Lung (tissue), 12 donors: ENCODE measurements around the gene VAMP5. TPM values are rescaled to one million over a fixed set of nuclear protein-coding genes. Genes with fewer than 3 reads are reported as not detected.

ENCODE experiments used
- ATAC-seq: fragments of 200-7000 bp; cut with Tn5 transposase; one replicate; pipeline ENCODE4 v1.9.1; 2020; ENCODE audit warnings: moderate number of reproducible peaks; ENCODE audit not compliant: insufficient read depth, low FRiP score
- DNase-seq, 3 donors: peaks; one replicate each; pipeline ENCODE4 v3.0.0-alpha.2; 2013 to 2017
- H3K27ac ChIP-seq, 2 donors: one replicate each; pipeline ENCODE4 v1.5.1; 2013; ENCODE audit warnings: mild to moderate bottlenecking in 2 of 2, moderate library complexity in 2 of 2, control low read depth in 1 of 2, inconsistent platforms in 1 of 2, low read depth in 1 of 2, low read length in 1 of 2
- H3K27me3 ChIP-seq, 3 donors: one replicate each; pipeline ENCODE4 v1.5.1; 2013; ENCODE audit warnings: low read length in 2 of 3; ENCODE audit not compliant: control insufficient read depth in 3 of 3, insufficient read depth in 3 of 3
- H3K36me3 ChIP-seq, 4 donors: one replicate each; pipeline ENCODE4 v1.5.1; 2013; ENCODE audit warnings: low read length in 4 of 4, mild to moderate bottlenecking in 1 of 4, moderate library complexity in 1 of 4; ENCODE audit not compliant: control insufficient read depth in 4 of 4, insufficient read depth in 4 of 4
- H3K4me1 ChIP-seq, 5 donors: one replicate each; pipeline ENCODE4 v1.5.1; 2013; ENCODE audit warnings: low read length in 5 of 5, mild to moderate bottlenecking in 2 of 5, moderate library complexity in 1 of 5; ENCODE audit not compliant: control insufficient read depth in 5 of 5, insufficient read depth in 5 of 5
- H3K4me3 ChIP-seq: one replicate; pipeline ENCODE4 v1.5.1; 2013; ENCODE audit warnings: mild to moderate bottlenecking, control low read depth, moderate library complexity
- H3K9ac ChIP-seq, 2 donors: one replicate each; pipeline ENCODE4 v1.5.1; 2013; ENCODE audit warnings: low read length in 2 of 2, control low read depth in 1 of 2; ENCODE audit not compliant: insufficient read depth in 1 of 2
- H3K9me3 ChIP-seq, 4 donors: one replicate each; pipeline ENCODE4 v1.5.1; 2013; ENCODE audit warnings: low read length in 3 of 4, mild to moderate bottlenecking in 1 of 4, moderate library complexity in 1 of 4; ENCODE audit not compliant: control insufficient read depth in 4 of 4, insufficient read depth in 3 of 4
- CTCF ChIP-seq: IDR thresholded peaks from 2 replicates; pipeline ENCODE4 v1.5.1; 2012; ENCODE audit warnings: mild to moderate bottlenecking; ENCODE audit errors: control extremely low read depth, extremely low read depth
- WGBS, 2 donors: extraction: QIAGEN DNeasy Blood & Tissue Kit; methylation state at CpG; one replicate each; pipeline ENCODE4 v1.1.7; 2013; 5-methylcytosine and 5-hydroxymethylcytosine counted together
- polyA plus RNA-seq, 2 donors: library from polyadenylated mRNA; stranded (reverse); fragments of 200-250 nt; gene quantifications; one replicate each; pipeline ENCODE4 v1.2.1, GENCODE V29; 2013
- total RNA-seq, 2 donors: library from RNA; depleted of rRNA in 1 of 2; stranded (reverse); fragments of >200 nt in 1 of 2; gene quantifications; one replicate each; pipeline ENCODE4 v1.2.1, GENCODE V29; 2014 to 2021
- donor health status: control.
- donor health status: control.
- donor health status: Bipolar disorder and iron deficiency.
- donor health status: healthy.
- donor health status: DM: yes; HTN: yes; CAD: no.

VAMP5 gene
- total and polyA plus RNA-seq, 4 donors, result 18.5 to 165 (median 73.0) TPM

- Histone ChIP-seq H3K4me3 (no peak overlapping the region), H3K36me3 (peaks cover 0 to 23% (median 14%) of the 10 kb centered on the region in 4 donors), H3K4me1 (peaks cover 10 to 34% (median 24%) of the 10 kb centered on the region in 5 donors), H3K9ac (peak overlapping the region in 1 of 2 donors; percentile 92), H3K9me3 (no peaks in the 10 kb centered on the region), H3K27ac (peak overlapping the region; percentile 42 to 88), H3K27me3 (no peaks in the 10 kb centered on the region)
- 55 to 57% methylated on average over 6 of the region's 6 CpGs for WGBS, 2 donors
- ATAC-seq, result no peak
- peak in 2 of 3 donors; percentile 26 to 38 for DNase-seq
- TF ChIP-seq CTCF, result no peak
These were observed 20.5 kb downstream of the VAMP5 start for GRCh38 chr2:85604568-85605339.

- Histone ChIP-seq H3K9ac (peak overlapping the region; percentile 35 to 92), H3K27me3 (no peaks in the 10 kb centered on the region), H3K4me3 (no peak overlapping the region), H3K9me3 (no peaks in the 10 kb centered on the region), H3K36me3 (peaks cover 0 to 27% (median 12%) of the 10 kb centered on the region in 4 donors), H3K27ac (peak overlapping the region in 1 of 2 donors; percentile 86), H3K4me1 (peaks cover 10 to 40% (median 28%) of the 10 kb centered on the region in 5 donors)
- DNase-seq (peak; percentile 91 to 99 (median 98)), ATAC-seq (no peak)
- 53 to 76% methylated on average over 4 of the region's 4 CpGs for WGBS, 2 donors
- no peak for TF ChIP-seq CTCF
These were observed 21.3 kb downstream of the VAMP5 start for GRCh38 chr2:85605406-85606115.

GRCh38 chr2:85606116-85606455 lies 21.9 kb downstream of the VAMP5 start:
- H3K36me3 ChIP-seq, result peaks cover 0 to 27% (median 12%) of the 10 kb centered on the region in 4 donors
- no peak overlapping the region for H3K4me3 ChIP-seq
- H3K9ac ChIP-seq, result peak overlapping the region; percentile 35 to 92
- peak overlapping the region in 1 of 2 donors; percentile 86 for H3K27ac ChIP-seq
- ATAC-seq (no peak), DNase-seq (no peak)
- H3K27me3 ChIP-seq, result no peaks in the 10 kb centered on the region
- 58 to 82% methylated on average over 7 of the region's 7 CpGs for WGBS, 2 donors
- no peak for TF ChIP-seq CTCF
- no peaks in the 10 kb centered on the region for H3K9me3 ChIP-seq
- peaks cover 10 to 43% (median 27%) of the 10 kb centered on the region in 5 donors for H3K4me1 ChIP-seq
